ENCODE results near the gene NTF4. TPM values are rescaled to one million over a fixed set of nuclear protein-coding genes. Genes with fewer than 3 reads are reported as not detected.

The NTF4 gene
- total RNA-seq, 1 experiment from 2014 or later, result 3.9 TPM

DNA sequence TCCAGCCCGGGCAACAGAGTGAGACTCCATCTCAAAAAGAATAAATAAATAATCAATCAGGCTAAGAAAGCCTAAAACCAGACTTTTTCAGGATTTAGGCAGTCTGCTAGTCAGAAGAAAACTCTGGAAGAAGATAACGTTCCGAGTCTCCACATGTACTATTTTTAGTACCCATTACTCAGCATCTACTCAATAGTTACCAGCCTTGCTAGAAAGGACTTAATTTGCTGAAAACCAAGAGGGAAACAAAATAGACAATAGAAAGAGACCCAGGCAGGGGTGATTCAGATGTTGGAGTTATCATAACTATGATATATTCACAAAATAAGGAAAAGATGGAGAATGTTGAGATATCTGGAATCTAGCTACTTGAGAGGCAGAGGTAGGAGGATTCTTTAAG is 45.9 kb upstream of the NTF4 start:
- Mint-ChIP-seq H3K36me3 (peaks cover 29% of the 10 kb centered on the region), H3K27me3 (ENCODE audit: low read depth) (peaks cover 9% of the 10 kb centered on the region), H3K4me3 (no peak overlapping the region), H3K4me1 (peaks cover 22% of the 10 kb centered on the region), H3K9me3 (no peaks in the 10 kb centered on the region), H3K27ac (no peak overlapping the region)
- TF ChIP-seq SMAD4 (CRISPR knock-in tag; IDR thresholded peaks at IDR 0.05) (no peak), CREB1 (CRISPR knock-in tag; IDR thresholded peaks at IDR 0.05) (no peak), ZNF317 (CRISPR knock-in tag; IDR thresholded peaks at IDR 0.05; ENCODE audit: borderline replicate concordance, low read depth) (no peak), ZNF671 (CRISPR knock-in tag; IDR thresholded peaks at IDR 0.05) (no peak), GABPB1 (CRISPR knock-in tag; IDR thresholded peaks at IDR 0.05) (no peak), ELF4 (CRISPR knock-in tag; IDR thresholded peaks at IDR 0.05; ENCODE audit: low read depth) (no peak), SP1 (CRISPR knock-in tag; conservative IDR thresholded peaks at IDR 0.05) (no peak), KAT7 (CRISPR knock-in tag; IDR thresholded peaks at IDR 0.05; ENCODE audit: borderline replicate concordance) (no peak), NR3C1 (CRISPR knock-in tag; conservative IDR thresholded peaks at IDR 0.05; ENCODE audit: low read depth) (no peak), NFYB (CRISPR knock-in tag; conservative IDR thresholded peaks at IDR 0.05; ENCODE audit: low read depth) (no peak)
- TF ChIP-seq, protein P1, sequence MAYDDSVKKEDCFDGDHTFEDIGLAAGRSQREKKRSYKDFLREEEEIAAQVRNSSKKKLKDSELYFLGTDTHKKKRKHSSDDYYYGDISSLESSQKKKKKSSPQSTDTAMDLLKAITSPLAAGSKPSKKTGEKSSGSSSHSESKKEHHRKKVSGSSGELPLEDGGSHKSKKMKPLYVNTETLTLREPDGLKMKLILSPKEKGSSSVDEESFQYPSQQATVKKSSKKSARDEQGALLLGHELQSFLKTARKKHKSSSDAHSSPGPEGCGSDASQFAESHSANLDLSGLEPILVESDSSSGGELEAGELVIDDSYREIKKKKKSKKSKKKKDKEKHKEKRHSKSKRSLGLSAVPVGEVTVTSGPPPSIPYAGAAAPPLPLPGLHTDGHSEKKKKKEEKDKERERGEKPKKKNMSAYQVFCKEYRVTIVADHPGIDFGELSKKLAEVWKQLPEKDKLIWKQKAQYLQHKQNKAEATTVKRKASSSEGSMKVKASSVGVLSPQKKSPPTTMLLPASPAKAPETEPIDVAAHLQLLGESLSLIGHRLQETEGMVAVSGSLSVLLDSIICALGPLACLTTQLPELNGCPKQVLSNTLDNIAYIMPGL (CRISPR knock-in tag; IDR thresholded peaks at IDR 0.05), result no peak
- TF ChIP-seq, protein P2, sequence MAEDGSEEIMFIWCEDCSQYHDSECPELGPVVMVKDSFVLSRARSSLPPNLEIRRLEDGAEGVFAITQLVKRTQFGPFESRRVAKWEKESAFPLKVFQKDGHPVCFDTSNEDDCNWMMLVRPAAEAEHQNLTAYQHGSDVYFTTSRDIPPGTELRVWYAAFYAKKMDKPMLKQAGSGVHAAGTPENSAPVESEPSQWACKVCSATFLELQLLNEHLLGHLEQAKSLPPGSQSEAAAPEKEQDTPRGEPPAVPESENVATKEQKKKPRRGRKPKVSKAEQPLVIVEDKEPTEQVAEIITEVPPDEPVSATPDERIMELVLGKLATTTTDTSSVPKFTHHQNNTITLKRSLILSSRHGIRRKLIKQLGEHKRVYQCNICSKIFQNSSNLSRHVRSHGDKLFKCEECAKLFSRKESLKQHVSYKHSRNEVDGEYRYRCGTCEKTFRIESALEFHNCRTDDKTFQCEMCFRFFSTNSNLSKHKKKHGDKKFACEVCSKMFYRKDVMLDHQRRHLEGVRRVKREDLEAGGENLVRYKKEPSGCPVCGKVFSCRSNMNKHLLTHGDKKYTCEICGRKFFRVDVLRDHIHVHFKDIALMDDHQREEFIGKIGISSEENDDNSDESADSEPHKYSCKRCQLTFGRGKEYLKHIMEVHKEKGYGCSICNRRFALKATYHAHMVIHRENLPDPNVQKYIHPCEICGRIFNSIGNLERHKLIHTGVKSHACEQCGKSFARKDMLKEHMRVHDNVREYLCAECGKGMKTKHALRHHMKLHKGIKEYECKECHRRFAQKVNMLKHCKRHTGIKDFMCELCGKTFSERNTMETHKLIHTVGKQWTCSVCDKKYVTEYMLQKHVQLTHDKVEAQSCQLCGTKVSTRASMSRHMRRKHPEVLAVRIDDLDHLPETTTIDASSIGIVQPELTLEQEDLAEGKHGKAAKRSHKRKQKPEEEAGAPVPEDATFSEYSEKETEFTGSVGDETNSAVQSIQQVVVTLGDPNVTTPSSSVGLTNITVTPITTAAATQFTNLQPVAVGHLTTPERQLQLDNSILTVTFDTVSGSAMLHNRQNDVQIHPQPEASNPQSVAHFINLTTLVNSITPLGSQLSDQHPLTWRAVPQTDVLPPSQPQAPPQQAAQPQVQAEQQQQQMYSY (CRISPR knock-in tag; IDR thresholded peaks at IDR 0.05), result no peak
- TF ChIP-seq, protein P3, sequence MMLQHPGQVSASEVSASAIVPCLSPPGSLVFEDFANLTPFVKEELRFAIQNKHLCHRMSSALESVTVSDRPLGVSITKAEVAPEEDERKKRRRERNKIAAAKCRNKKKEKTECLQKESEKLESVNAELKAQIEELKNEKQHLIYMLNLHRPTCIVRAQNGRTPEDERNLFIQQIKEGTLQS (CRISPR knock-in tag; conservative IDR thresholded peaks at IDR 0.05), result no peak
- TF ChIP-seq, protein P4, sequence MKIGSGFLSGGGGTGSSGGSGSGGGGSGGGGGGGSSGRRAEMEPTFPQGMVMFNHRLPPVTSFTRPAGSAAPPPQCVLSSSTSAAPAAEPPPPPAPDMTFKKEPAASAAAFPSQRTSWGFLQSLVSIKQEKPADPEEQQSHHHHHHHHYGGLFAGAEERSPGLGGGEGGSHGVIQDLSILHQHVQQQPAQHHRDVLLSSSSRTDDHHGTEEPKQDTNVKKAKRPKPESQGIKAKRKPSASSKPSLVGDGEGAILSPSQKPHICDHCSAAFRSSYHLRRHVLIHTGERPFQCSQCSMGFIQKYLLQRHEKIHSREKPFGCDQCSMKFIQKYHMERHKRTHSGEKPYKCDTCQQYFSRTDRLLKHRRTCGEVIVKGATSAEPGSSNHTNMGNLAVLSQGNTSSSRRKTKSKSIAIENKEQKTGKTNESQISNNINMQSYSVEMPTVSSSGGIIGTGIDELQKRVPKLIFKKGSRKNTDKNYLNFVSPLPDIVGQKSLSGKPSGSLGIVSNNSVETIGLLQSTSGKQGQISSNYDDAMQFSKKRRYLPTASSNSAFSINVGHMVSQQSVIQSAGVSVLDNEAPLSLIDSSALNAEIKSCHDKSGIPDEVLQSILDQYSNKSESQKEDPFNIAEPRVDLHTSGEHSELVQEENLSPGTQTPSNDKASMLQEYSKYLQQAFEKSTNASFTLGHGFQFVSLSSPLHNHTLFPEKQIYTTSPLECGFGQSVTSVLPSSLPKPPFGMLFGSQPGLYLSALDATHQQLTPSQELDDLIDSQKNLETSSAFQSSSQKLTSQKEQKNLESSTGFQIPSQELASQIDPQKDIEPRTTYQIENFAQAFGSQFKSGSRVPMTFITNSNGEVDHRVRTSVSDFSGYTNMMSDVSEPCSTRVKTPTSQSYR (CRISPR knock-in tag; IDR thresholded peaks at IDR 0.05), result no peak
- TF ChIP-seq, protein P5, sequence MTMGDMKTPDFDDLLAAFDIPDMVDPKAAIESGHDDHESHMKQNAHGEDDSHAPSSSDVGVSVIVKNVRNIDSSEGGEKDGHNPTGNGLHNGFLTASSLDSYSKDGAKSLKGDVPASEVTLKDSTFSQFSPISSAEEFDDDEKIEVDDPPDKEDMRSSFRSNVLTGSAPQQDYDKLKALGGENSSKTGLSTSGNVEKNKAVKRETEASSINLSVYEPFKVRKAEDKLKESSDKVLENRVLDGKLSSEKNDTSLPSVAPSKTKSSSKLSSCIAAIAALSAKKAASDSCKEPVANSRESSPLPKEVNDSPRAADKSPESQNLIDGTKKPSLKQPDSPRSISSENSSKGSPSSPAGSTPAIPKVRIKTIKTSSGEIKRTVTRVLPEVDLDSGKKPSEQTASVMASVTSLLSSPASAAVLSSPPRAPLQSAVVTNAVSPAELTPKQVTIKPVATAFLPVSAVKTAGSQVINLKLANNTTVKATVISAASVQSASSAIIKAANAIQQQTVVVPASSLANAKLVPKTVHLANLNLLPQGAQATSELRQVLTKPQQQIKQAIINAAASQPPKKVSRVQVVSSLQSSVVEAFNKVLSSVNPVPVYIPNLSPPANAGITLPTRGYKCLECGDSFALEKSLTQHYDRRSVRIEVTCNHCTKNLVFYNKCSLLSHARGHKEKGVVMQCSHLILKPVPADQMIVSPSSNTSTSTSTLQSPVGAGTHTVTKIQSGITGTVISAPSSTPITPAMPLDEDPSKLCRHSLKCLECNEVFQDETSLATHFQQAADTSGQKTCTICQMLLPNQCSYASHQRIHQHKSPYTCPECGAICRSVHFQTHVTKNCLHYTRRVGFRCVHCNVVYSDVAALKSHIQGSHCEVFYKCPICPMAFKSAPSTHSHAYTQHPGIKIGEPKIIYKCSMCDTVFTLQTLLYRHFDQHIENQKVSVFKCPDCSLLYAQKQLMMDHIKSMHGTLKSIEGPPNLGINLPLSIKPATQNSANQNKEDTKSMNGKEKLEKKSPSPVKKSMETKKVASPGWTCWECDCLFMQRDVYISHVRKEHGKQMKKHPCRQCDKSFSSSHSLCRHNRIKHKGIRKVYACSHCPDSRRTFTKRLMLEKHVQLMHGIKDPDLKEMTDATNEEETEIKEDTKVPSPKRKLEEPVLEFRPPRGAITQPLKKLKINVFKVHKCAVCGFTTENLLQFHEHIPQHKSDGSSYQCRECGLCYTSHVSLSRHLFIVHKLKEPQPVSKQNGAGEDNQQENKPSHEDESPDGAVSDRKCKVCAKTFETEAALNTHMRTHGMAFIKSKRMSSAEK (CRISPR knock-in tag; IDR thresholded peaks at IDR 0.05; ENCODE audit: borderline replicate concordance), result no peak
- TF ChIP-seq, protein P6, sequence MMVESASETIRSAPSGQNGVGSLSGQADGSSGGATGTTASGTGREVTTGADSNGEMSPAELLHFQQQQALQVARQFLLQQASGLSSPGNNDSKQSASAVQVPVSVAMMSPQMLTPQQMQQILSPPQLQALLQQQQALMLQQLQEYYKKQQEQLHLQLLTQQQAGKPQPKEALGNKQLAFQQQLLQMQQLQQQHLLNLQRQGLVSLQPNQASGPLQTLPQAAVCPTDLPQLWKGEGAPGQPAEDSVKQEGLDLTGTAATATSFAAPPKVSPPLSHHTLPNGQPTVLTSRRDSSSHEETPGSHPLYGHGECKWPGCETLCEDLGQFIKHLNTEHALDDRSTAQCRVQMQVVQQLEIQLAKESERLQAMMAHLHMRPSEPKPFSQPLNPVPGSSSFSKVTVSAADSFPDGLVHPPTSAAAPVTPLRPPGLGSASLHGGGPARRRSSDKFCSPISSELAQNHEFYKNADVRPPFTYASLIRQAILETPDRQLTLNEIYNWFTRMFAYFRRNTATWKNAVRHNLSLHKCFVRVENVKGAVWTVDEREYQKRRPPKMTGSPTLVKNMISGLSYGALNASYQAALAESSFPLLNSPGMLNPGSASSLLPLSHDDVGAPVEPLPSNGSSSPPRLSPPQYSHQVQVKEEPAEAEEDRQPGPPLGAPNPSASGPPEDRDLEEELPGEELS (CRISPR knock-in tag; IDR thresholded peaks at IDR 0.05), result no peak
- POLR2A ChIA-PET, result no interaction called here
- CTCF ChIA-PET, result interaction anchor here (0.9 to 4.9 kb wide), 4 partner anchors 13 to 155 kb away, joined by 3 to 24 read pairs (median 5); no protein-coding TSS in a partner anchor
- DNase-seq (ENCODE audit: low spot score) (no peak), ATAC-seq (no peak)
